Liver (tissue), 9 donors: ENCODE data around the gene STAT1. TPM values are rescaled to one million over a fixed set of nuclear protein-coding genes. Genes with fewer than 3 reads are reported as not detected.

Source experiments
- DNase-seq: peaks from one replicate; pipeline ENCODE4 v3.0.0-alpha.2; 2017; ENCODE audit warnings: low spot score
- H3K27ac ChIP-seq, 2 donors: one replicate each; pipeline ENCODE4 v1.7.0; 2013; ENCODE audit warnings: inconsistent platforms in 2 of 2, low read length in 2 of 2, control low read depth in 1 of 2, low read depth in 1 of 2, mild to moderate bottlenecking in 1 of 2
- H3K27me3 ChIP-seq, 4 donors: one replicate each; pipeline versions ENCODE4 v1.6.1 to v1.7.0; 2013; ENCODE audit warnings: low read length in 3 of 4, inconsistent platforms in 1 of 4, mild to moderate bottlenecking in 1 of 4, moderate library complexity in 1 of 4; ENCODE audit not compliant: control insufficient read depth in 4 of 4, insufficient read depth in 4 of 4
- H3K36me3 ChIP-seq, 4 donors: one replicate each; pipeline versions ENCODE4 v1.6.1 to v1.7.0; 2013; ENCODE audit warnings: low read length in 3 of 4, mild to moderate bottlenecking in 3 of 4, low read depth in 1 of 4, moderate library complexity in 1 of 4; ENCODE audit not compliant: control insufficient read depth in 4 of 4, insufficient read depth in 3 of 4
- H3K4me1 ChIP-seq, 4 donors: one replicate each; pipeline versions ENCODE4 v1.6.1 to v1.7.0; 2013; ENCODE audit warnings: low read length in 3 of 4, mild to moderate bottlenecking in 3 of 4, moderate library complexity in 1 of 4; ENCODE audit not compliant: control insufficient read depth in 4 of 4, insufficient read depth in 4 of 4
- H3K4me3 ChIP-seq, 3 donors: one replicate each; pipeline versions ENCODE4 v1.6.1 to v1.7.0; 2013; ENCODE audit warnings: low read length in 3 of 3, control low read depth in 1 of 3, low read depth in 1 of 3, mild to moderate bottlenecking in 1 of 3
- H3K9ac ChIP-seq, 2 donors: one replicate each; pipeline ENCODE4 v1.7.0; 2013; ENCODE audit warnings: low read length in 2 of 2, mild to moderate bottlenecking in 2 of 2, moderate library complexity in 2 of 2, control low read depth in 1 of 2, low read depth in 1 of 2
- H3K9me3 ChIP-seq, 4 donors: one replicate each; pipeline versions ENCODE4 v1.6.1 to v1.7.0; 2013; ENCODE audit warnings: low read length in 3 of 4; ENCODE audit not compliant: control insufficient read depth in 4 of 4
- ATF3 ChIP-seq: IDR thresholded peaks from 2 replicates; pipeline ENCODE4 v1.6.1; 2016; ENCODE audit warnings: antibody characterized with exemption
- CTCF ChIP-seq: fragments of 150-350 bp; IDR thresholded peaks from 2 replicates; pipeline ENCODE4 v1.5.1; 2017; ENCODE audit warnings: improper control_type of control experiment, low read depth, low read length; ENCODE audit not compliant: missing input control
- EGR1 ChIP-seq, 2 donors: IDR thresholded peaks; 2 replicates each; pipeline ENCODE4 v1.6.1; 2016 to 2018; ENCODE audit warnings: antibody characterized with exemption in 2 of 2, low read depth in 2 of 2
- FOXA1 ChIP-seq: IDR thresholded peaks from 2 replicates; pipeline ENCODE4 v1.6.1; 2016; ENCODE audit warnings: antibody characterized with exemption
- FOXA2 ChIP-seq: IDR thresholded peaks from 2 replicates; pipeline ENCODE4 v1.6.1; 2016; ENCODE audit warnings: antibody characterized with exemption
- GABPA ChIP-seq, 2 donors: IDR thresholded peaks in 1 of 2; conservative IDR thresholded peaks in 1 of 2; 2 replicates each; pipeline ENCODE4 v1.6.1; 2016; ENCODE audit warnings: antibody characterized with exemption in 2 of 2, mild to moderate bottlenecking in 1 of 2, moderate library complexity in 1 of 2
- HNF4A ChIP-seq, 2 donors: conservative IDR thresholded peaks; 2 replicates each; pipeline ENCODE4 v1.6.1; 2016; ENCODE audit warnings: antibody characterized with exemption in 2 of 2, mild to moderate bottlenecking in 2 of 2
- HNF4G ChIP-seq: IDR thresholded peaks from 2 replicates; pipeline ENCODE4 v1.6.1; 2016; ENCODE audit warnings: antibody characterized with exemption
- JUND ChIP-seq, 2 donors: IDR thresholded peaks; 2 replicates each; pipeline ENCODE4 v1.6.1; 2016; ENCODE audit warnings: antibody characterized with exemption in 2 of 2
- NR2F2 ChIP-seq: IDR thresholded peaks from 2 replicates; pipeline ENCODE4 v1.6.1; 2016; ENCODE audit warnings: antibody characterized with exemption
- RAD21 ChIP-seq, 2 donors: IDR thresholded peaks; 2 replicates each; pipeline ENCODE4 v1.6.1; 2016; ENCODE audit warnings: antibody characterized with exemption in 2 of 2, mild to moderate bottlenecking in 2 of 2
- RXRA ChIP-seq, 2 donors: IDR thresholded peaks; 2 replicates each; pipeline ENCODE4 v1.6.1; 2017 to 2018; ENCODE audit warnings: antibody characterized with exemption in 2 of 2, mild to moderate bottlenecking in 1 of 2
- SP1 ChIP-seq: IDR thresholded peaks from 2 replicates; pipeline ENCODE4 v1.6.1; 2018; ENCODE audit warnings: antibody characterized with exemption, mild to moderate bottlenecking
- TAF1 ChIP-seq: conservative IDR thresholded peaks from 2 replicates; pipeline ENCODE4 v1.6.1; 2016; ENCODE audit warnings: antibody characterized with exemption, mild to moderate bottlenecking
- YY1 ChIP-seq: IDR thresholded peaks from 2 replicates; pipeline ENCODE4 v1.6.1; 2016; ENCODE audit warnings: antibody characterized with exemption, mild to moderate bottlenecking
- WGBS: extraction: QIAGEN DNeasy Blood & Tissue Kit; methylation state at CpG from one replicate; pipeline ENCODE4 v1.1.7; 2013; 5-methylcytosine and 5-hydroxymethylcytosine counted together
- polyA plus RNA-seq, 2 donors: library from polyadenylated mRNA; stranded (reverse) in 1 of 2; unstranded in 1 of 2; fragments of 200-250 nt in 1 of 2; fragments of >200 nt in 1 of 2; fragmentation: Nextera tagmentation in 1 of 2; extraction: Ambion mirVana in 1 of 2; gene quantifications; one replicate each; pipeline versions ENCODE4 v1.2.1 to v1.2.3, GENCODE V29; 2013 to 2015
- total RNA-seq, 2 donors: library from RNA; depleted of rRNA; stranded (reverse); fragments of >200 nt; gene quantifications; one replicate each; pipeline ENCODE4 v1.2.3, GENCODE V29; 2014
- TF ChIP-seq, protein P1 (sequence below): IDR thresholded peaks from 2 replicates; pipeline ENCODE4 v1.6.1; 2016; ENCODE audit warnings: antibody characterized with exemption, mild to moderate bottlenecking
- TF ChIP-seq, protein P2 (sequence below): IDR thresholded peaks from 2 replicates; pipeline ENCODE4 v1.6.1; 2016; ENCODE audit warnings: antibody characterized with exemption
- TF ChIP-seq, protein P3 (sequence below): IDR thresholded peaks from 2 replicates; pipeline ENCODE4 v1.6.1; 2016; ENCODE audit warnings: antibody characterized with exemption
- donor health status: healthy.
- donor health status: healthy.
- donor health status: healthy.
- donor health status: healthy.
- donor health status: healthy.

Gene STAT1
- total and polyA plus RNA-seq, 4 donors: 26.2 to 78.7 (median 45.6) TPM

GRCh38 chr2:191039616-191040015 is 25.6 kb upstream of the STAT1 start:
- no peak overlapping the region for H3K4me3 ChIP-seq
- H3K9me3 ChIP-seq: no peaks in the 10 kb centered on the region
- H3K27me3 ChIP-seq: no peaks in the 10 kb centered on the region
- H3K9ac ChIP-seq: no peak overlapping the region
- peaks cover 0 to 2% (median 0%) of the 10 kb centered on the region in 4 donors for H3K4me1 ChIP-seq
- no peak for DNase-seq
- TF ChIP-seq EGR1 (IDR thresholded peaks at IDR 0.05; ENCODE audit: low read depth in 2 of 2) (no peak), TAF1 (no peak), RAD21 (IDR thresholded peaks at IDR 0.05) (no peak), CTCF (no peak), SP1 (no peak), HNF4G (no peak), JUND (IDR thresholded peaks at IDR 0.05) (no peak), RXRA (IDR thresholded peaks at IDR 0.05) (no peak), NR2F2 (no peak), FOXA2 (no peak), YY1 (no peak), ATF3 (no peak), HNF4A (conservative IDR thresholded peaks at IDR 0.05) (no peak), GABPA (IDR thresholded peaks at IDR 0.05 in 1 of 2, conservative IDR thresholded peaks at IDR 0.05 in 1 of 2) (no peak)
- TF ChIP-seq, protein P1, sequence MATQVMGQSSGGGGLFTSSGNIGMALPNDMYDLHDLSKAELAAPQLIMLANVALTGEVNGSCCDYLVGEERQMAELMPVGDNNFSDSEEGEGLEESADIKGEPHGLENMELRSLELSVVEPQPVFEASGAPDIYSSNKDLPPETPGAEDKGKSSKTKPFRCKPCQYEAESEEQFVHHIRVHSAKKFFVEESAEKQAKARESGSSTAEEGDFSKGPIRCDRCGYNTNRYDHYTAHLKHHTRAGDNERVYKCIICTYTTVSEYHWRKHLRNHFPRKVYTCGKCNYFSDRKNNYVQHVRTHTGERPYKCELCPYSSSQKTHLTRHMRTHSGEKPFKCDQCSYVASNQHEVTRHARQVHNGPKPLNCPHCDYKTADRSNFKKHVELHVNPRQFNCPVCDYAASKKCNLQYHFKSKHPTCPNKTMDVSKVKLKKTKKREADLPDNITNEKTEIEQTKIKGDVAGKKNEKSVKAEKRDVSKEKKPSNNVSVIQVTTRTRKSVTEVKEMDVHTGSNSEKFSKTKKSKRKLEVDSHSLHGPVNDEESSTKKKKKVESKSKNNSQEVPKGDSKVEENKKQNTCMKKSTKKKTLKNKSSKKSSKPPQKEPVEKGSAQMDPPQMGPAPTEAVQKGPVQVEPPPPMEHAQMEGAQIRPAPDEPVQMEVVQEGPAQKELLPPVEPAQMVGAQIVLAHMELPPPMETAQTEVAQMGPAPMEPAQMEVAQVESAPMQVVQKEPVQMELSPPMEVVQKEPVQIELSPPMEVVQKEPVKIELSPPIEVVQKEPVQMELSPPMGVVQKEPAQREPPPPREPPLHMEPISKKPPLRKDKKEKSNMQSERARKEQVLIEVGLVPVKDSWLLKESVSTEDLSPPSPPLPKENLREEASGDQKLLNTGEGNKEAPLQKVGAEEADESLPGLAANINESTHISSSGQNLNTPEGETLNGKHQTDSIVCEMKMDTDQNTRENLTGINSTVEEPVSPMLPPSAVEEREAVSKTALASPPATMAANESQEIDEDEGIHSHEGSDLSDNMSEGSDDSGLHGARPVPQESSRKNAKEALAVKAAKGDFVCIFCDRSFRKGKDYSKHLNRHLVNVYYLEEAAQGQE: no peak
- TF ChIP-seq, protein P2, sequence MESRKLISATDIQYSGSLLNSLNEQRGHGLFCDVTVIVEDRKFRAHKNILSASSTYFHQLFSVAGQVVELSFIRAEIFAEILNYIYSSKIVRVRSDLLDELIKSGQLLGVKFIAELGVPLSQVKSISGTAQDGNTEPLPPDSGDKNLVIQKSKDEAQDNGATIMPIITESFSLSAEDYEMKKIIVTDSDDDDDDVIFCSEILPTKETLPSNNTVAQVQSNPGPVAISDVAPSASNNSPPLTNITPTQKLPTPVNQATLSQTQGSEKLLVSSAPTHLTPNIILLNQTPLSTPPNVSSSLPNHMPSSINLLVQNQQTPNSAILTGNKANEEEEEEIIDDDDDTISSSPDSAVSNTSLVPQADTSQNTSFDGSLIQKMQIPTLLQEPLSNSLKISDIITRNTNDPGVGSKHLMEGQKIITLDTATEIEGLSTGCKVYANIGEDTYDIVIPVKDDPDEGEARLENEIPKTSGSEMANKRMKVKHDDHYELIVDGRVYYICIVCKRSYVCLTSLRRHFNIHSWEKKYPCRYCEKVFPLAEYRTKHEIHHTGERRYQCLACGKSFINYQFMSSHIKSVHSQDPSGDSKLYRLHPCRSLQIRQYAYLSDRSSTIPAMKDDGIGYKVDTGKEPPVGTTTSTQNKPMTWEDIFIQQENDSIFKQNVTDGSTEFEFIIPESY: no peak
- TF ChIP-seq, protein P3, sequence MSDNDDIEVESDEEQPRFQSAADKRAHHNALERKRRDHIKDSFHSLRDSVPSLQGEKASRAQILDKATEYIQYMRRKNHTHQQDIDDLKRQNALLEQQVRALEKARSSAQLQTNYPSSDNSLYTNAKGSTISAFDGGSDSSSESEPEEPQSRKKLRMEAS: no peak
- H3K36me3 ChIP-seq: peaks cover 0 to 7% (median 0%) of the 10 kb centered on the region in 4 donors
- no peak overlapping the region for H3K27ac ChIP-seq
- 87% methylated on average over 1 of the region's 1 CpG for WGBS

- WGBS: 92% methylated on average over 2 of the region's 2 CpGs
- DNase-seq: no peak
- H3K36me3 ChIP-seq: peaks cover 0 to 7% (median 0%) of the 10 kb centered on the region in 4 donors
- no peaks in the 10 kb centered on the region for H3K4me1 ChIP-seq
- H3K27me3 ChIP-seq: no peaks in the 10 kb centered on the region
- H3K9ac ChIP-seq: no peak overlapping the region
- H3K9me3 ChIP-seq: no peaks in the 10 kb centered on the region
- no peak overlapping the region for H3K4me3 ChIP-seq
- H3K27ac ChIP-seq: no peak overlapping the region
- TF ChIP-seq HNF4A (conservative IDR thresholded peaks at IDR 0.05): no peak
- TF ChIP-seq SP1: no peak
- TF ChIP-seq FOXA1: no peak
- TF ChIP-seq NR2F2: no peak
- TF ChIP-seq EGR1 (IDR thresholded peaks at IDR 0.05; ENCODE audit: low read depth in 2 of 2): no peak
- TF ChIP-seq, protein P1: no peak
- TF ChIP-seq JUND (IDR thresholded peaks at IDR 0.05): no peak
- no peak for TF ChIP-seq ATF3
- TF ChIP-seq HNF4G: no peak
These were observed 24.8 kb upstream of the STAT1 start for GRCh38 chr2:191038741-191039140.
